HEK293T (cell line): ENCODE measurements around the gene MRPL14.

ENCODE experiments used
- FOXK2 ChIP-seq: fragments of 450-650 bp; IDR thresholded peaks from 2 replicates; pipeline ENCODE4 v1.6.1; 2016; ENCODE audit warnings: mild to moderate bottlenecking
- FOXM1 ChIP-seq: fragments of 450-650 bp; IDR thresholded peaks from 2 replicates; pipeline ENCODE4 v1.6.1; 2017; ENCODE audit warnings: mild to moderate bottlenecking, borderline replicate concordance
- LEF1 ChIP-seq: fragments of 450-650 bp; IDR thresholded peaks from 2 replicates; pipeline ENCODE4 v1.6.1; 2017; ENCODE audit warnings: mild to moderate bottlenecking, borderline replicate concordance
- PKNOX1 ChIP-seq: fragments of 450-650 bp; IDR thresholded peaks from 2 replicates; pipeline ENCODE4 v1.6.1; 2016
- SP1 ChIP-seq: fragments of 450-650 bp; IDR thresholded peaks from 2 replicates; pipeline ENCODE4 v1.6.1; 2017
- SUZ12 ChIP-seq: fragments of 450-650 bp; IDR thresholded peaks from 2 replicates; pipeline ENCODE4 v1.6.1; 2016; ENCODE audit warnings: mild to moderate bottlenecking
- TARDBP ChIP-seq: fragments of 450-650 bp; IDR thresholded peaks from 2 replicates; pipeline ENCODE4 v1.6.1; 2016
- ZNF384 ChIP-seq: fragments of 450-650 bp; IDR thresholded peaks from 2 replicates; pipeline ENCODE4 v1.6.1; 2016

GRCh38 chr6:44169154-44169553 lies 41.9 kb upstream of the MRPL14 start:
- TF ChIP-seq TARDBP: no peak
- TF ChIP-seq FOXK2: no peak
- no peak for TF ChIP-seq SP1
- TF ChIP-seq SUZ12: no peak
- no peak for TF ChIP-seq PKNOX1
- no peak for TF ChIP-seq ZNF384
- TF ChIP-seq FOXM1: no peak
- TF ChIP-seq LEF1: no peak
